GM12874 (cell line): ENCODE data around the gene CAPN1.

Experiments used
- CTCF ChIP-seq: IDR thresholded peaks from 2 replicates; pipeline ENCODE4 v1.5.1; 2011; ENCODE audit warnings: low read depth, mild to moderate bottlenecking, control low read depth, low read length, moderate library complexity; ENCODE audit not compliant: insufficient read depth

CAPN1 gene

GRCh38 chr11:65181569-65182257 lies at the start of gene CAPN1:
CAPN1 (plus strand) TSS chr11:65181928; CDS start chr11:65182702, 774 bp downstream.
- TF ChIP-seq CTCF, result 0 out of 2 replicates have a peak, but pooled peaks have one; percentile 7

- no peak for TF ChIP-seq CTCF
Measured at GRCh38 chr11:65132238-65132987, 49.3 kb upstream of the CAPN1 start.

GRCh38 chr11:65132988-65133700 lies 48.6 kb upstream of the CAPN1 start:
- TF ChIP-seq CTCF, result no peak

GRCh38 chr11:65133724-65134123 lies 48.0 kb upstream of the CAPN1 start:
- TF ChIP-seq CTCF, result no peak

- TF ChIP-seq CTCF, result no peak
Measured at GRCh38 chr11:65134240-65134951, 47.3 kb upstream of the CAPN1 start, which contains the start of gene SYVN1. SYVN1 (minus strand) TSS chr11:65134519; CDS start chr11:65133601, 918 bp downstream.

GRCh38 chr11:65134952-65135632 lies 46.6 kb upstream of the CAPN1 start:
- TF ChIP-seq CTCF, result no peak
